ENCODE results near the gene APC2.
A peak's percentile ranks its signal among the peaks of the same experiment; 100 is the strongest.

Gene APC2

DNA sequence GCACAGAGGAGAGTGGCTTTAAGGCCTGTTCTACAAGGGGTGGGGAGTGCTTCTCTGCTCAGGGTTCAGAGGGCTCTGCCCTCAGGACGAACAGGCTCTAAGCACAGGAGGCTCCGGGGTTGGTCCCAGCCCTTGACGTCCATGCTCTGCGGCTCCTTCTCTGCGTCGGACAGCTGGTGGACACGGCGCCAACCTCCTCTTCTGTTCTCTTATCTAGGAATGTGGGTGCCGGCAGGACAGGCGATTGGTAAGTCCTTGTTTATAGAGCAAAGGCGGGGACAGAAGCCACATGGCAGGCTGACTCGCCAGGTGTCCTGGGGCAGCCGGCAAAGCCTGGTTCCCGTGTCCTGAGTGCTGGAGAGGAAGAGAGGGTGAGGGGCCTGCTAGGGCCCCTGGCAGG lies 20.2 kb upstream of the APC2 start:
- no peak for DNase-seq

DNA sequence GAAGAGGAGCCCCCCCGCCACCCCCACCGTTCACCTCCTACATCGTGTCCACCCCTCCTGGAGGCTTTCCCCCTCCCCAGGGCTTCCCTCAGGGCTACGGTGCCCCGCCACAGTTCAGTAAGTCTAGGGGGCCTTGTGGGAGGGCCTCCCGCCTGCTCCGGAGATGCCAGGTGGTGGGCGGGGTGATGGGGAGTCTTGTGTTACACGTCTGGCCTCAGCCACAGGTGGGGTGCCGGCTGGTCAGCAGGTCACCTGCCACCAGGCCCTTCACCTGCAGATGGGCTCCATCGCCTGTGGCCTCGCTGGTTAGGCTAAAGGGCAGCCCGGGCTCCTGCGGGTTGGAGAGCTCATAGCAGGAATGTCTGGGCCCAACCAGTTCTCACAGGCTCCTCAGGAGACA lies 19.7 kb upstream of the APC2 start:
- DNase-seq = no peak

DNA sequence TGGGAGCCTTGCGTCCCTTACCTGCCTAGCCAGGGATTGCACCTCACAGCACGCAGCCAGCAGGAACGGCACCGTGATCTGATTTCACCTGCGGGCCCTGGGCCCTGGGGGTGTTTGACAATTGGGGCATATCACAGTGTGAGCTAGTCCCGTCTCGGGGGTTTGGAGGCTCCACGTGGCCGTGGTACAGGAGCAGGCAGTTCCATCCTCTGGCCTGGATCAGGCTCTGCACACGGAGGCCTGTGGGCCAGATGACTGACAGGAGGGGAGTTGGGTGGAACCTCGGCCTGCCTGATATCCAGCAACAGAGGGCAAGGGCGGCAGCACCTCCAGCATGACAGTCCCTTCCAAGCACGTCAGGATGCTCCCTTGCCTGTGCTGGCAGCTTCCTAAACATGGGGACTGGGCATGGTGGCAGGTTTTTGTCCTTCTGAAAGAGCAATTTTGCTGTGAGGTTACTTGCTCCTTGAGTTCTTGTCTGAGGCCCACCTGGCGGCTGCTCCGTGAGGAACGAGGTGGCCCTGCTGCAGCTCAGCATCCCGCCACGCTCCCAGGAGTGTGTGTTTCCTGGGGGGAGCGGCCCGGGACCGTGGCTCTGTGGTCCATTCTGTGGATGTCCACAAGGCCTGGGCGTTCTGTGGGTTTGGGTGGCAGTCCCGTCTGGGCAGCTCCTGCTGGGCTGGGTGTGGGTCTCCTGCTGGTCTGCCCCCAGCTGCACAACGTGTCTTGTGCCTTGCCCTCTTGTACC lies 18.0 kb upstream of the APC2 start:
- no peak for DNase-seq

DNA sequence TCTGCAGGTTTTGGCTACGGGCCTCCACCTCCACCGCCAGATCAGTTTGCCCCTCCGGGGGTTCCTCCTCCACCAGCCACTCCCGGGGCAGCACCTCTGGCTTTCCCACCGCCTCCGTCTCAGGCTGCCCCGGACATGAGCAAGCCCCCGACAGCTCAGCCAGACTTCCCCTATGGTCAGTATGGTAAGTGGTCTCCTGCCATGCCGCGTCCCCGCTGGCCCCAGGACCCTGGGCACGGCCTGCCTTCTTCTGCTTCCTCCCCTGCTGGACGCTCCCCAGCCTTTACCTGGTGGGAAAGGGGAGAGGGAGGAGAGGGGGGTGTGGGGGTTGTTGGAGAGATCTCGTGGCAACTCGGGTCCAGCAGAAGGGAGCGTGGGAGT lies 17.4 kb upstream of the APC2 start:
- DNase-seq = no peak

DNA sequence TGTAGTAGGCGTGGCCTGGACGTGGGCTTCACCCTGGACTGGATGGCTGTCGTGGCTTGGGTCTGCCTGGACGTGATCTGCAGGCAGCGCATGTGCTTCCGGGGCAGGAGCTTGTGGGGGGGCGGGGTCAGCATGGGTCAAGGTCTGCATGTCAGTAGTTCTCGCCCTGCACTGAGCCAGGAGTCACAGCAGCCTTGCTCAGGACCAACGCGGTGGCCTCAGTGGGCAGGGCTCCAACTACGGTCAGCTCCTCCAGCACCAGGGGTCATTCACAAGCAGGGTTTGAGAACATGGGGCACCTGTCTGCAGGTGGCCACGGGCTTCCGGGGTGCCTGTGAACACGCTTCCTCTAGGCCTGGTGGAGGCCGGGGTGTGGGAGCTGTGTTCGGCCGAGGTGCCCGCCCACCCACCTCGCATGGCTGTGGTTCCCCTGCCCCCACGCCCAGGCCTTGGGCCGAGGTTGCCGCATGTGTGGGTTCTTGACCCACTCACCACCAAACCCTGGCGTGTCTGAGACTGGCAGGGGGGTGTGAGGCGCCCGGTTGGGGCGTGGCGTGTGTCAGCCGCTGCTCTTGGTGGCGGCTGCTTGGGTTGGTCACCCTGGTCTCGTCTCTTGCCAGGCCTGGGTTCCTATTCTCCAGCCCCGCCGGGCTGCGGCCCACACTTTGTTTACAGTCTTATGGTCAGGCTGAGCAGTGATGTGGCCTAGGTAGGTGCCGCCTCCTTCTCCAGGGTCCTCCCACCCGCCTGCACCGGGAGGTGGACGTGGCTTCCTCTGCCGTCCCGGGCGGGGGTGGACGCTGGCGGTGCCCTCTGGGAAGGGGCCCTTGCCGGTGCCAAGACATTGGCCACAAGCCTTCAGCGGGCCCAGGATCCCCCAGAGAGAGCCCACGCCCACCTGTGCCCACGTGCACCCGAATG lies 16.5 kb upstream of the APC2 start:
- DNase-seq = no peak

DNA sequence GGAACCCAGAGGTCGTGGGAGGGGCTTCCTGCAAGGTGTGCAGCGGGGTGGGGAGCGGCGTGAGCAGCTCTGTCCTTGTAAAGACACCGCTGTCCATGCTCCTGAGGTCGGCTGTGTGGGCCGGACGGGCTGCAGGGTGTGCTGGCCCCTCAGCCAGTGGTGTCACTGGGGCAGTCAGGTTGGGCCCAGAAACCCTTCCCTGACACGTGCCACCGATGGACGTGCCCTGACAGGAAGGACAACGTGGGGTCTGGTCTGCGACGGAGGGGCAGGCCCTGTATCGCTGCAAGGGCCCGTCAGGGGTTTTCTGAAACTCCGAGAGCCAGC lies 15.9 kb upstream of the APC2 start:
- no peak for DNase-seq

DNA sequence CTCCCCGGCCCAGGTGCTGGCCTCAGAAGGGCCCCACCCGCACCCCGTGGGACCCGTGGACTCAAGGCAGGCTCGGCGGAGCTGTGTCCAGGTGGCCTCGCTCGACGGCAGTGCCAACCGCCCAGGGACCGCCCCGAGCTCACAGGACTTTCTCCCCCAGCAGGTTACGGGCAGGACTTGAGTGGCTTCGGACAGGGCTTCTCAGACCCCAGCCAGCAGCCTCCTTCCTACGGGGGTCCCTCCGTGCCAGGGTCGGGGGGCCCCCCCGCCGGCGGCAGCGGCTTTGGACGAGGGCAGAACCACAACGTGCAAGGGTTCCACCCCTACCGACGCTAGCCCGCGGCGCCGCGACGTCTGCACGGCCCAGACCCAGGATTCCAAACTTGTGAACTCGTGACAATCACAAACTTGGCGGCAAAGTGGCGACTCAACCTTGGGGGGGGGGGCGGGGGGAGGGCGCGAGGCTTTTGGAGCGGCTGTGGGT lies 15.3 kb upstream of the APC2 start:
- no peak for DNase-seq

DNA sequence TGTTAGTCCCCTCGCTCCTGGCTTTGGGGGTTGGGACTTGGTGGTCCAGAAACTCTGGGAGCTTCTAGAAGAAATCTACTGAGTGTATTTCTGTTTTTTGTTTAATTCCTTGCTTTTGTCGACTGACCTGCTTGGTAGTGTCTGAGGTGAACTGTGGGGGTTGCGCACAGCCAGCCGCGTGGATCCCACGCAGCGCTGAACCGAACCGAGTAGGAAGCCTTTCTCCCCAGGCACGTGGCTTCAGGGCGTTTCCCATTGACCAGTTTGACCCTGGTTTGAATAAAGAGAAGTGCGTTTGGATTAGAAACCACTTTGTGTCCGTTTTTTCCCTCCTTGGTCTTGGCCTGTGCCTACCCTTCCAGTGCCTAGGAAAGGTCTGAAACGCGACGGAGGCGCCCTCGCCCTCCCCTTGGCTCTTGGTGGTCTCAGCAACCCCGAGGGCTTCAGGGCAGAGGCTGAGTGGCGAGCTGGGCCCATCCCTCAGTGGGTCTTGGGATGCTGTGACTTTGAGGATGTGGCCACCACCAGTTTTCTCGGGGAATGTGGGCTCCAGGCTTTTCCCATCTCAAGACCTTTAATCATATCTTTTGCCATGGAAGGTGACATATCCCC lies 14.4 kb upstream of the APC2 start:
- DNase-seq = no peak

DNA sequence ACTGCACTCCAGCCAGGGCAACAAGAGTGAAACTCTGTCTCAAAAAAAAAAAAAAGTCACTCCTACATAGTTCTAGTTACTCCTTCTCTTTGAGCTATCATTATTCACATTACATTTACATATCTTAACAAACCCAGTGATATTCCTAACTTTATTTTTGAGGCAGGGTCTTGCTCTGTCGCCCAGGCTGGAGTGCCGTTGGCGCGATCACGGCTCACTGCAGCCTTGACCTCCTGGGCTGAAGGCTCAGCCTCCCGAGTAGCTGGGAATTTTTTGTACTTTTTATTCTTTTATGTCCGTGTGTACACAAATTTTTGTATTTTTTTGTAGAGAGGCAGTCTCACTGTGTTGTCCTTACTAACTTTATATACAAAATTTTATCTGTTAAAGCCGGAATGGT lies 12.3 kb upstream of the APC2 start:
- no peak for DNase-seq

DNA sequence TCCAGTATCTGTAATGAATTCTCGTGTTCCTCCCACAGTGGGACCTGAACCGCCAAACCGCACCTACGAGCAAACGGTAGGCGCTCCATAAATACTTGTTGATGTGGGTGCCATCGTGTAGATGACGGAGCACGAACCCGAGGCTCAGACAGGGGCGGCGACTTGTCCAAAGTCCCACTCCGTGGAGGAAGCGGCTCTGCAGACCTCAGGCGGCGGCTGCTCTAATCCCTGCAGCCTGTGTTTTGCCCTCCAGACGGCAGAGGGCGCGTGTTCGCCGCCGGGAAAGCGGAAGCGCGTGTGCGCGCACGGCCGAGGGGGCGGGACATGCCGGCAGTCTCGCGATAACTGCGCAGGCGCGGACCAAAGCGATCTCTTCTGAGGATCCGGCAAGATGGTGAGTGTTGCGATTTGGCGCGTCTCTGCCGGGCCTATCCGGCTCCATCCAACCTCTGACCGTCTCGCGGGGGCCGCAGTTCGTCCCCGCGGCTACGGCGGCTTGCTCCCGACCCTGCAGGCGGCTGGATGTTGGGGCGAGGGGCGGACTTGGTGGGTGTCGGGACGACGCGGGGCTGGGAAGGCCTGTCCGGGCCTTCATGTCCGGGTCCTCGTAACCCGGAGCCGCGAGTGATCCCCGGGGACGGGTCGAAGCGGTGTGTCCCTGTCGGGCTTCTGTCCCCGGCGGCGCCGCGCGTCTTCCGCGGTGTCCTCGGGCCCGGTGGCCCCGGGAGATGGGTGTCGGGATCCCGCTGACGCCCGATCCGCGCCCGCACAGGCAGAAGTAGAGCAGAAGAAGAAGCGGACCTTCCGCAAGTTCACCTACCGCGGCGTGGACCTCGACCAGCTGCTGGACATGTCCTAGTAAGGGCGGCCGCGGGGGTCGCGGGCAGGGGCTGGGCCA lies 11.6 kb upstream of the APC2 start, which contains the start of gene RPS15:
TSS of gene RPS15 (plus strand) at position 362 of the 898 bp plus-strand sequence. CDS start at position 392, 30 bp downstream.
- DNase-seq = peak; percentile 94

DNA sequence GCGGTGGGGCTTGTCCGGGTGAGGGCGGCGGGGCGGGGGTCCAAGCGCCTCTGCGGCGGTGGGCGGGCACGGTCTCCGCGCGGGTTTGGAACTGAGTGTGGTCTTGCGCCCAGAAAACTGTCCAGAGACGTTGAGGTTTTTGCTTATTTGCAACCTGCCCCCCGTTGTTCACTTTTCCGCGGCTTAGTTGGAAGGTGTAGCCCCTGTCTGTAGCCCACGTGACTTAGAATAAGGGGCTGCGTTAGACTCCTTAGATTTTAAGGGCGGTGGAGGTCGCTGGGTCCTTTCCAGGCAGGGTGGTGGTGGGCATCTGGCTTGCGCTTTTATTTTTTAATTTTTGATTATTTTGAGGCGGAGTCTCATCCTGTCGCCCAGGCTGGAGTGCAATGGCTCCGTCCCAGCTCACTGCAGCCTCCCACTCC lies 11.0 kb upstream of the APC2 start:
- DNase-seq = no peak

DNA sequence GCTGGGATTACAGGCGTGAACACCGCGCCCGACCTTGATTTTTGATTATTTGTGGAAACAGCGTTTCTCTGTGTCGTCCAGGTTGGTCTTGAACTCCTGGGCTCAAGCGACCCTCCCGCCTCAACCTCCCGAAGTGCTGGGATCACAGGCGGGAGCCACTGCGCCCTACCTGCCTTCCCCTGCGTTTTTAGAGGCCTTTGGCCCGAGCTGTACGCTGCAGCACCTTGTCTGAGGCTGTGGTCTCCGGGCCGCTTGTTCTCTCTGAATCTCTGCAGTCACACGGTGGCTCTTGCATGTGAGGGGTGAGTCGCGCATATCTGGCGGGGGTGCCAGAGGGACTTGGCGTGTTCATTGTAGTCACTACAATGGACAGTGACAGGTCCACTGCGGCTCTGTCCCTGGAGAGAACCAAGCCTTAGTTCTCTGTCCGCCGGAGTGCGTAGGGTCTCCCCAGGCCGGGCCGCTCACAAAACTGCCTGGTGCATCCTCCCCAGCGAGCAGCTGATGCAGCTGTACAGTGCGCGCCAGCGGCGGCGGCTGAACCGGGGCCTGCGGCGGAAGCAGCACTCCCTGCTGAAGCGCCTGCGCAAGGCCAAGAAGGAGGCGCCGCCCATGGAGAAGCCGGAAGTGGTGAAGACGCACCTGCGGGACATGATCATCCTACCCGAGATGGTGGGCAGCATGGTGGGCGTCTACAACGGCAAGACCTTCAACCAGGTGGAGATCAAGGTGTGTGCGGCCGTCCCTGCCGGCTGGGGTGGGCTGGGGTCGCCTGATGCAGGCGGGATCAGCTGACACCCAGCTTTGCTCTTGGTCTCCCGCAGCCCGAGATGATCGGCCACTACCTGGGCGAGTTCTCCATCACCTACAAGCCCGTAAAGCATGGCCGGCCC lies 10.2 kb upstream of the APC2 start:
- DNase-seq = peak; percentile 36

DNA sequence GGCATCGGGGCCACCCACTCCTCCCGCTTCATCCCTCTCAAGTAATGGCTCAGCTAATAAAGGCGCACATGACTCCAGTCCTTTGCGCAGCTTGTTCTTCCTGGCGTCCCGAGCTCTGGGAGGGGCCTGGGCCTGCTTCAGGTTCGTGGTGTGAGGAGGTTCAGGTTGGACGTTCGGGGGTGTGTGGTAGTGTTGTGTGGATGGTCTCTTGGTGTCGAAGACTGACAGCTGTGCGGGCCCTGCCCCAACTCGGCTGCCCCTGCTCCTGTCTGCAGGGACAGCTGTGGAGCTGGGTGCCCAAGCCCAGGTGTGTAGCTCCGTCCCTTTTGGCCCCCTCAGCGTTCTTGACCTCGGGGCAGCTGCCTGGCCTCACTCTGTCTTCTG lies 9.5 kb upstream of the APC2 start:
- DNase-seq = no peak

DNA sequence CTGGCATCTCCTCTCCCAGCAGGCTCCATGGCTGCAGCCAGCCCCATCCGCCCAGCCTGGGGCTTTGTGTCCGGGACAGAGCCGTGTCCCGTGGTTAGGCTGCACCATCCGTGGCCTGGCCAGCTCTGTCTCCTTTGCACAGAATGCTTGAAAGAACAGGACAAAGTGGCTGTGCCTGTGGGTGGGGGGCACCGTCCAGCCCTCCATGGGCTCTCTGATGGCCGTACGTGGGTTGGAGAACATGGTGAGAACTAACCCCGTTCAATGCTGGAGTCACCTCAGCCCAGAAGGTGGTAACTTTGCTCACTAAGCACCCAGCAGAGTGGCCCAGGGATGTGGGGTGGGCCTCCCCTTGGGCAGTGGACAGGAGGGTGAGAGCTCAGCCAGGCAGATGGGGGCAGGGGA lies 8.9 kb upstream of the APC2 start:
- no peak for DNase-seq

DNA sequence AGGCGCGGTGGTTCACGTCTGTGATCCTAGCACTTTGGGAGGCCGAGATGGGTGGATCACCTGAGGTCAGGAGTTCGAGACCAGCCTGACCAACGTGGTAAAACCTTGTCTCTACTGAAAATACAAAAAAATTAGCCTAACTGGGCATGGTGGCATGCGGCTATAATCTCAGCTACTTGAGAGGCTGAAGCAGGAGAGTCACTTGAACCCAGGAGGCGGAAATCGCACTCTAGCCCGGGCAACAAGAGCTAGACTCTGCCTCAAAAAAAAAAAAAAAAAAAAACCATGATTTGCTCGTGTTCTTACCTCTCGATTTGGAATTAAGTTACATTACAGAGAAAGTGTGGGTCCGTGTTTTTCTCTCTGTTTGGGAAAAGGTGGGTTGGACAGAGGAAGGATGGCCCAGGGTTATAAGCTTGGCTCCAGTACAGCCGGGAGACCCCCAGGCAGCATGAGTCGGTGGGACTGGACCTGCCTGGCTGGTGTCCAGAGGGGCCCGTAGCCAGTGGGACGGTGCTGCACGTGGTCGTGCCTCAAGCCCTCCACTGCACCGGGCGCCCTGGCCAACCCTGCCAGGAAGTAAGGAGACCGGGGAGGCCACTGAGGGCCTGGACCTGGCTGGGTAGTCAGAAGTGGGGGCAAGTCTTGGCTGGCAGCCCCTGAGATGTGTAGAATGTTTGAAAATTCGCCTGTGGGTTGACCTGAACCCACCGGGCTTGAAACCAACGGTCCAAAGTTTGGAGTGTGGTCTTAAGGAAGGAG lies 8.1 kb upstream of the APC2 start:
- no peak for DNase-seq

DNA sequence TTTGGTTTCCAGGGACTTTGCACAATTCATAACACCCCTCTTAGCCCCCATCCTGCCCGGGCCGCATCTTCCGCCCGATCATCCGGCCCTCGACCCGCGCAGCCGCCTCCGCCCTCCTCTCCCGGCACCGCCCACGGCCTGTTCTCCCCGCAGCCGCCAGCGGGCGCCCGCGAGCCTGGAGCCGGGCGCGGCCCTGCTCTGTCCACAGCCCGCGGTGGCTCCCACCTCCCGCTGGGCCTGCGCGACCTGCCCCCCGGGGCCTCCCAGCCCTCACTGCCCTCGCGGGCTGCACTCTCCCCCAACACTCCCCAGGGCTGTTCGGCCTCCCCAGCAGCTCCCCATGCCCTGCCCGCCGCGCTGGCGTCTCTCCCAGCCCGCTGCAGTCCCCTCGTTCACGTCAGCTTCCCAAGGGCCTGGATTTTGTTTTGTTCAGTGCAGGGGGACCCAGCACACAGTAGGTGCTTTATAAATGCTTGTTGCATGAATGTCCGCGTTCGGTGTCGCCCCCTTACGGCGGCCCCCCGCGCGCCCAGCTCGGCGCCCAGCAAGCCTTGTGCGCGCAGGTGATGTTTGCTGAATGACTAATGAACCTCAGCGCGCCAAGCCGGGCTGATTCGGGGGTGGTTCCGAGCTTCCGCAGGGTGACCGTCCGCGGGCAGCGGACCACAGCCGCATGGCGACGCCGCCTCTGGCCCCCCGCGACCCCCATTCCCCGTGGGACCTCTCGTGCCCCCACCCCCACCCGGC lies 4.6 kb upstream of the APC2 start:
- peak; percentile 59 for DNase-seq

DNA sequence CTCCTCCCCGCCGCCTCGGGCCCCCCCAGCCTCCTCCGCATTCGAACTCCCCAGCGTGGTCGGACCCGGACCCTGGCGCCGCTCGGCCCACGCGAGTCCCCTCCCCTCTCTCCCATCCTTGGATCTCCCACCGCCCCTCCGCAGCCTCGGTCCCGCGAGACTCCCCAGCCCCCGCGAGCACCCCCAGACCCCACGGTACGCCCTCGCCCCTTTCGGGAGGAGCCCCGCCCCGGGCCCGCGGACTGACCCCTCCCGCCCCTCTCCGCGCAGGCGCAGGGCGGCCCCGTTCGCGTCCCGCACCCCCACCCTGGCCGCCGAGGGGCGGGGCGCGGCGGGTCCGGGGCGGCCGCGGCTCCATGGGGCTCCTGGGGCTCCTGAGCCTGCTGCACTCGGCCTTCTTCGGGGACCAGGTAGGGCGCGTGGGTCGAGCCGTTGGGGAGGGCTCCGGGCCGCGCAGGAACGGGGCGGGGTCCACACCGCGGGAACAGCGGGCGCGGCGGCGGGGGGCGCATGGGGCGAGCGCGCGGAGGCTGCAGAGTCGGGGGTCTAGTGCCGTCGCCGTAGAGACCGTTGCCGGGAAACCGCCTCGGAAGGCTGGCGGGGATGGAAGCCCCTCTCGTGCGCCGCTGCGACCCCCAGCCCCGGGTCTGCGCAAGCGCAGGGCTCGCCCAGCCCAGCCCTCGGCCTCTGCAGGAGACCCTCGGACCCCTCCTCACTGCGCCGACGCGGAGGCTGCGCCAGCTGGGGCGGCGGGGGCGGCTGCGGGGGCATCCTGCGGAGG lies 3.8 kb upstream of the APC2 start:
- peak; percentile 32 for DNase-seq

DNA sequence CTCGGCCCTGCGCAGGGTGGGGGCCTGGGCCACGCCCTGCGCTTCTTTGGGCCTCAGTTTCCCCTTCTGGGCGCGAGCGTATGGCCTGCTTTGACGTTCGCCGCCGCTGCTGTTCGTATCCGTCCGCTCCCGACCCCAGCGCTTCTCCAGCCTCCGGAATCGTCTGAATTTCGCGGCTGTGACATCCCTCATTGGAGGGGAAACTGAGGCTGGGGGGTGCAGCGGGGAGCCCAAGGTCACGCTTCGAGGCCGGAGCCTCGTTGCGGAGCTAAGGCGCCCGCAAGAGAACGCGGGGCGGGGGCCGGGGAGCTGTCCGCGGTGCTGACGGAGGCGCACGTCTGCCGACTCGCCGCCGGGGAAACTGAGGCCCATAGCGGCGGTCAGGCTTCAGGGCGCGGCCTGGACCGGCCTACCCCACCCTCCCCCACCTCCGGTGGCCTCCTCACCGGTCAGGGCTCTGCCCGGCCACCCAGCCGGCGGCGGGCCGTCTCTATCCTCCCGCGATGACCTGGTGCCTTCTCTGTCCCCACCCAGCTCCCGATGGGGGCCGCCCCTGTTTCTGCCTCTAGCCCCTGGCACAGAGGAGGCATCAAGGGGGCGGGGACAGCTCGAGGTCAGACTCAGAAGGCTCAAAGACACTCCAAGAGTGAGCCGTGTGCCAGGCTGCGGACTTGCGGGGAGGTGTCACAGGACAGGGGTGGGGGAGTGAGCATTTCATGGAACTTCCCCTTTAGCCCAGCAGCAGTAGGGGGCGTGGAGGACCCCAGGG lies 3.0 kb upstream of the APC2 start:
- DNase-seq = no peak
